Endothelial cell of umbilical vein (primary cell): ENCODE data around the gene TMEM131. TPM values are rescaled to one million over a fixed set of nuclear protein-coding genes. Genes with fewer than 3 reads are reported as not detected.

Source experiments
- BruUV-seq: library from RNA; stranded (reverse); fragments of 400-500 nt; replicated peaks from 2 replicates; lab custom pipeline; 2021; lab: Mats Ljungman, UMichigan
- CTCF ChIA-PET: fragments of 300-600, 350-600 bp; sonication (Branson Sonifier 250); formaldehyde crosslinking; loops from one replicate; lab custom pipeline; 2021; ENCODE audit warnings: antibody characterized with exemption, inconsistent platforms; lab: Charles Lee
- POLR2A ChIA-PET: fragments of 300-600, 350-600 bp; sonication (Branson Sonifier 250); formaldehyde crosslinking; loops from one replicate; lab custom pipeline; 2021; ENCODE audit warnings: antibody characterized with exemption, inconsistent platforms; lab: Charles Lee
- DNase-seq: peaks from one replicate; pipeline ENCODE4 v3.0.0-alpha.2; 2011; ENCODE audit warnings: low read depth, low spot score
- FAIRE-seq: peaks from 2 replicates; lab custom pipeline; 2011; peaks lifted over from hg19 to GRCh38; lab: Jason Lieb, UNC
- H2AFZ ChIP-seq: 2 replicates; pipeline ENCODE4 v1.6.0; 2012; ENCODE audit warnings: low read depth, low read length, control low read depth, inconsistent platforms
- H3K27ac ChIP-seq: 2 replicates; pipeline ENCODE4 v1.5.1; 2011; ENCODE audit warnings: low read depth, mild to moderate bottlenecking, control low read depth, low read length, moderate library complexity; ENCODE audit not compliant: insufficient read depth
- H3K27me3 ChIP-seq, 2 experiments: 2 replicates each; pipeline versions ENCODE4 v1.6.0 to v1.6.1; 2011; ENCODE audit warnings: low read length in 2 of 2, mixed read lengths in 1 of 2; ENCODE audit not compliant: control insufficient read depth in 2 of 2, insufficient read depth in 2 of 2
- H3K36me3 ChIP-seq, 2 experiments: 2 replicates in 1 of 2; 3 replicates in 1 of 2; pipeline ENCODE4 v1.5.1; 2011; ENCODE audit warnings: low read length in 2 of 2, mild to moderate bottlenecking in 1 of 2, moderate library complexity in 1 of 2; ENCODE audit not compliant: control insufficient read depth in 2 of 2, insufficient read depth in 2 of 2; ENCODE audit errors: extremely low read depth in 1 of 2
- H3K4me1 ChIP-seq: 3 replicates; pipeline ENCODE4 v1.5.1; 2011; ENCODE audit warnings: mild to moderate bottlenecking, low read length; ENCODE audit not compliant: control insufficient read depth, insufficient read depth; ENCODE audit errors: extremely low read depth
- H3K4me2 ChIP-seq: 2 replicates; pipeline ENCODE4 v1.6.1; 2011; ENCODE audit warnings: low read length, control low read depth, mixed read lengths; ENCODE audit not compliant: insufficient read depth
- H3K4me3 ChIP-seq, 3 experiments: fragments of 200-600 bp in 1 of 3; sonication (generic), shearing (Covaris generic) in 1 of 3; replicated peaks in 1 of 3; 2 replicates each; pipeline ENCODE4 v1.5.1; 2011 to 2016; ENCODE audit warnings: control low read depth in 3 of 3, low read length in 3 of 3, mild to moderate bottlenecking in 2 of 3, inconsistent platforms in 1 of 3, low read depth in 1 of 3, moderate library complexity in 1 of 3; ENCODE audit not compliant: insufficient read depth in 1 of 3
- H3K79me2 ChIP-seq: 2 replicates; pipeline ENCODE4 v1.6.0; 2012; ENCODE audit warnings: low read length, inconsistent platforms; ENCODE audit not compliant: control insufficient read depth, insufficient read depth
- H3K9ac ChIP-seq: replicated peaks from 2 replicates; pipeline ENCODE3; 2011; ENCODE audit warnings: low read length, control low read depth; ENCODE audit not compliant: insufficient read depth; ENCODE audit errors: extremely low read depth
- H3K9me1 ChIP-seq: replicated peaks from 3 replicates; pipeline ENCODE4 v1.6.0; 2011; ENCODE audit warnings: mild to moderate bottlenecking, low read length; ENCODE audit not compliant: control insufficient read depth, insufficient read depth; ENCODE audit errors: extremely low read depth
- H3K9me3 ChIP-seq: replicated peaks from 2 replicates; pipeline ENCODE4 v1.5.1; 2012; ENCODE audit warnings: low read length, inconsistent platforms; ENCODE audit not compliant: control insufficient read depth, insufficient read depth
- H4K20me1 ChIP-seq: replicated peaks from 2 replicates; pipeline ENCODE3; 2011; ENCODE audit warnings: mild to moderate bottlenecking, low read length; ENCODE audit not compliant: control insufficient read depth, insufficient read depth; ENCODE audit errors: extremely low read depth
- CTCF ChIP-seq, 2 donors: IDR thresholded peaks; 1 replicate in 1 of 2; 2 replicates in 1 of 2; pipeline ENCODE4 v1.5.1; 2011; ENCODE audit warnings: low read length in 2 of 2, mild to moderate bottlenecking in 2 of 2, moderate library complexity in 2 of 2, control low read depth in 1 of 2, inconsistent platforms in 1 of 2, low read depth in 1 of 2; ENCODE audit not compliant: insufficient read depth in 1 of 2; ENCODE audit errors: extremely low read depth in 1 of 2
- EZH2 ChIP-seq: IDR thresholded peaks from 2 replicates; pipeline ENCODE4 v1.6.1; 2012; ENCODE audit warnings: borderline replicate concordance, low read depth, mild to moderate bottlenecking, moderate library complexity, low read length, inconsistent platforms; ENCODE audit not compliant: severe bottlenecking
- FOS ChIP-seq: IDR thresholded peaks from 2 replicates; pipeline ENCODE4 v1.6.1; 2011; ENCODE audit warnings: mild to moderate bottlenecking, low read length, moderate library complexity, borderline replicate concordance; ENCODE audit not compliant: insufficient read depth
- GATA2 ChIP-seq: IDR thresholded peaks from 2 replicates; pipeline ENCODE4 v1.7.0; 2011; ENCODE audit warnings: low read depth, mild to moderate bottlenecking, moderate library complexity, mixed read lengths, low read length; ENCODE audit not compliant: insufficient read length, insufficient read depth
- JUN ChIP-seq: IDR thresholded peaks from 2 replicates; pipeline ENCODE4 v1.6.1; 2011; ENCODE audit warnings: borderline replicate concordance, low read depth; ENCODE audit not compliant: insufficient read length, insufficient read depth
- MAX ChIP-seq: IDR thresholded peaks from 2 replicates; pipeline ENCODE4 v1.6.1; 2011; ENCODE audit not compliant: insufficient read depth, insufficient read length
- MYC ChIP-seq: IDR thresholded peaks from one replicate; pipeline ENCODE4 v1.6.1; 2011; ENCODE audit warnings: mild to moderate bottlenecking, low read depth, low read length
- POLR2A ChIP-seq: IDR thresholded peaks from 2 replicates; pipeline ENCODE4 v1.6.1; 2012; ENCODE audit warnings: low read depth, mild to moderate bottlenecking, control low read depth, low read length
- POLR2AphosphoS5 ChIP-seq: IDR thresholded peaks from 2 replicates; pipeline ENCODE4 v1.6.1; 2012; ENCODE audit warnings: low read depth, mild to moderate bottlenecking, control low read depth, low read length, moderate library complexity; ENCODE audit not compliant: insufficient read depth
- dilution Hi-C: fragments of 300-500 bp; cut with MboI; formaldehyde crosslinking; loops from one replicate; pipeline ENCODE4 v1.15.0; 2019; ENCODE audit warnings: low sequenced_read_pairs; ENCODE audit not compliant: extremely low pct_ligation_motif_present
- intact Hi-C: fragments of 100-400 bp; cut with micrococcal nuclease; formaldehyde crosslinking; loops from one replicate; pipeline ENCODE4 v1.10.0; 2022
- polyA plus RNA-seq, 4 experiments: library from polyadenylated mRNA; depleted of rRNA in 3 of 4; stranded (reverse) in 3 of 4; unstranded in 1 of 4; fragments of >200 nt; gene quantifications; 2 replicates each; pipeline versions ENCODE4 v1.2.1 to v1.2.3, GENCODE V29; 2011 to 2012; ENCODE audit warnings: missing spikeins in 1 of 4
- total RNA-seq: library from RNA; stranded (reverse); gene quantifications from 2 replicates; pipeline ENCODE4 v1.2.3, GENCODE V29; 2021

The TMEM131 gene
- total and polyA plus RNA-seq, 2 donors (not counting 3 experiments of a cell fraction or from before 2014, with no cell fraction given): 12.2 to 28.6 TPM

GRCh38 chr2:97936881-97937280 is 58.9 kb downstream of the TMEM131 start:
- H3K79me2 ChIP-seq: peaks cover 23% of the 10 kb centered on the region
- no peaks in the 10 kb centered on the region for H3K27me3 ChIP-seq
- CTCF ChIA-PET: no interaction called here
- POLR2A ChIA-PET: no interaction called here
- peaks cover 3% of the 10 kb centered on the region for H4K20me1 ChIP-seq
- DNase-seq (no peak), FAIRE-seq (no peak)
- H3K36me3 ChIP-seq: no peaks in the 10 kb centered on the region
- H3K9ac ChIP-seq: no peak overlapping the region
- TF ChIP-seq POLR2A (no peak), MAX (no peak), POLR2AphosphoS5 (no peak), MYC (no peak), CTCF (IDR thresholded peaks at IDR 0.05; ENCODE audit: extremely low read depth in 1 of 2, insufficient read depth in 1 of 2, low read depth in 1 of 2, low read length in 2 of 2) (no peak), FOS (no peak), GATA2 (no peak), JUN (no peak), EZH2 (no peak)
- H3K9me3 ChIP-seq: no peaks in the 10 kb centered on the region
- intact Hi-C loops (no loop called here), dilution Hi-C loops (no loop called here)
- no peak overlapping the region for H3K27ac ChIP-seq
- H3K4me3 ChIP-seq: no peak overlapping the region
- no peaks in the 10 kb centered on the region for H3K9me1 ChIP-seq
- H3K4me2 ChIP-seq: no peak overlapping the region
- H2AFZ ChIP-seq: no peak overlapping the region
- no TSS peak for BruUV-seq
- H3K4me1 ChIP-seq: no peaks in the 10 kb centered on the region
